H9 (cell line): Measurements from ENCODE around the gene SIGMAR1. TPM values are rescaled to one million over a fixed set of nuclear protein-coding genes. Genes with fewer than 3 reads are reported as not detected.

Source experiments
- DNase-seq: peaks from one replicate; pipeline ENCODE4 v3.0.0-alpha.2; 2017
- H2AFZ ChIP-seq: one replicate; pipeline ENCODE4 v1.6.1; 2013; ENCODE audit warnings: mild to moderate bottlenecking, low read length, control low read depth, moderate library complexity
- H2AK5ac ChIP-seq: 2 replicates; pipeline ENCODE4 v1.6.1; 2013; ENCODE audit warnings: low read length, control low read depth, mixed read lengths; ENCODE audit not compliant: insufficient read length
- H2BK120ac ChIP-seq: one replicate; pipeline ENCODE4 v1.6.1; 2013; ENCODE audit warnings: low read depth, mild to moderate bottlenecking, low read length, control low read depth, inconsistent platforms; ENCODE audit not compliant: poor library complexity, severe bottlenecking
- H2BK12ac ChIP-seq: 2 replicates; pipeline ENCODE4 v1.6.1; 2013; ENCODE audit warnings: low read length, control low read depth, mixed read lengths, low read depth; ENCODE audit not compliant: insufficient read length
- H2BK15ac ChIP-seq: 2 replicates; pipeline ENCODE4 v1.6.1; 2013; ENCODE audit warnings: low read depth, low read length, control low read depth
- H2BK20ac ChIP-seq: one replicate; pipeline ENCODE4 v1.6.1; 2013; ENCODE audit warnings: low read depth, mild to moderate bottlenecking, low read length, control low read depth, inconsistent platforms; ENCODE audit not compliant: poor library complexity, severe bottlenecking
- H2BK5ac ChIP-seq: 2 replicates; pipeline ENCODE4 v1.6.1; 2013; ENCODE audit warnings: low read length, control low read depth, mixed read lengths; ENCODE audit not compliant: insufficient read length
- H3K14ac ChIP-seq: 2 replicates; pipeline ENCODE4 v1.6.1; 2013; ENCODE audit warnings: low read length, control low read depth; ENCODE audit not compliant: insufficient read depth
- H3K18ac ChIP-seq: 2 replicates; pipeline ENCODE4 v1.6.1; 2013; ENCODE audit warnings: low read depth, mild to moderate bottlenecking, mixed read lengths, low read length, control low read depth; ENCODE audit not compliant: insufficient read length
- H3K23ac ChIP-seq: 2 replicates; pipeline ENCODE4 v1.6.1; 2013; ENCODE audit warnings: low read length, control low read depth, mixed read lengths, low read depth; ENCODE audit not compliant: insufficient read length
- H3K23me2 ChIP-seq: 2 replicates; pipeline ENCODE4 v1.6.1; 2013; ENCODE audit warnings: low read depth, mild to moderate bottlenecking, mixed read lengths, low read length, control low read depth; ENCODE audit not compliant: insufficient read length, poor library complexity, severe bottlenecking
- H3K27ac ChIP-seq: 2 replicates; pipeline ENCODE4 v1.5.1; 2013; ENCODE audit warnings: low read length, control low read depth, mixed read lengths, low read depth; ENCODE audit not compliant: insufficient read length
- H3K27me3 ChIP-seq: 2 replicates; pipeline ENCODE4 v1.6.1; 2013; ENCODE audit warnings: low read length, control low read depth, inconsistent platforms; ENCODE audit not compliant: insufficient read depth
- H3K4ac ChIP-seq: 2 replicates; pipeline ENCODE4 v1.6.1; 2013; ENCODE audit warnings: low read depth, mild to moderate bottlenecking, control low read depth, inconsistent platforms, low read length, moderate library complexity
- H3K4me1 ChIP-seq: 2 replicates; pipeline ENCODE4 v1.6.1; 2013; ENCODE audit warnings: low read length, control low read depth, inconsistent platforms; ENCODE audit not compliant: insufficient read depth
- H3K4me2 ChIP-seq: 2 replicates; pipeline ENCODE4 v1.6.1; 2013; ENCODE audit warnings: low read length, control low read depth, mixed read lengths; ENCODE audit not compliant: insufficient read length, insufficient read depth
- H3K56ac ChIP-seq: 2 replicates; pipeline ENCODE4 v1.6.1; 2013; ENCODE audit warnings: low read depth, mild to moderate bottlenecking, mixed read lengths, low read length, control low read depth; ENCODE audit not compliant: insufficient read length
- H3K79me1 ChIP-seq: 2 replicates; pipeline ENCODE4 v1.6.1; 2013; ENCODE audit warnings: low read depth, mild to moderate bottlenecking, moderate library complexity, low read length, control low read depth, inconsistent platforms; ENCODE audit not compliant: insufficient read depth, poor library complexity, severe bottlenecking
- H3K79me2 ChIP-seq: 2 replicates; pipeline ENCODE4 v1.6.1; 2013; ENCODE audit warnings: low read length, control low read depth, inconsistent platforms; ENCODE audit not compliant: insufficient read depth
- H3K9ac ChIP-seq: 2 replicates; pipeline ENCODE4 v1.6.1; 2013; ENCODE audit warnings: low read length, control low read depth, mixed read lengths; ENCODE audit not compliant: insufficient read length; ENCODE audit errors: extremely low read depth
- H3K9me3 ChIP-seq: one replicate; pipeline ENCODE4 v1.6.1; 2013; ENCODE audit warnings: low read depth, low read length, inconsistent platforms; ENCODE audit not compliant: control insufficient read depth
- H3T11ph ChIP-seq: one replicate; pipeline ENCODE4 v1.6.1; 2013; ENCODE audit warnings: mild to moderate bottlenecking, low read length, control low read depth, inconsistent platforms
- H4K20me1 ChIP-seq: one replicate; pipeline ENCODE4 v1.6.1; 2013; ENCODE audit not compliant: control insufficient read depth, insufficient read length, insufficient read depth
- H4K5ac ChIP-seq: 2 replicates; pipeline ENCODE4 v1.6.1; 2013; ENCODE audit warnings: low read depth, mild to moderate bottlenecking, mixed read lengths, low read length, control low read depth; ENCODE audit not compliant: insufficient read length
- H4K8ac ChIP-seq: replicated peaks from 2 replicates; pipeline ENCODE4 v1.6.1; 2013; ENCODE audit warnings: low read length, control low read depth, mixed read lengths, low read depth; ENCODE audit not compliant: insufficient read length
- H4K91ac ChIP-seq: 2 replicates; pipeline ENCODE4 v1.6.1; 2013; ENCODE audit warnings: low read depth, mild to moderate bottlenecking, moderate library complexity, mixed read lengths, low read length, control low read depth; ENCODE audit not compliant: insufficient read length
- H3K27ac Mint-ChIP-seq, 3 experiments: 2 replicates in 2 of 3; 3 replicates in 1 of 3; pipeline ENCODE4 v1.8.0; 2020 to 2021; ENCODE audit warnings: mixed read lengths in 3 of 3, mild to moderate bottlenecking in 1 of 3, moderate library complexity in 1 of 3
- H3K27me3 Mint-ChIP-seq: 2 replicates; pipeline ENCODE4 v1.8.0; 2021; ENCODE audit warnings: low read depth, mild to moderate bottlenecking, moderate library complexity, mixed read lengths
- H3K36me3 Mint-ChIP-seq, 3 experiments: 2 replicates in 2 of 3; 3 replicates in 1 of 3; pipeline ENCODE4 v1.8.0; 2020 to 2021; ENCODE audit warnings: low read depth in 3 of 3, mixed read lengths in 3 of 3; ENCODE audit not compliant: insufficient read depth in 1 of 3
- H3K4me1 Mint-ChIP-seq, 2 experiments: 2 replicates each; pipeline ENCODE4 v1.8.0; 2020; ENCODE audit warnings: mixed read lengths in 2 of 2
- H3K4me3 Mint-ChIP-seq, 2 experiments: 2 replicates in 1 of 2; 3 replicates in 1 of 2; pipeline ENCODE4 v1.8.0; 2020 to 2021; ENCODE audit warnings: mild to moderate bottlenecking in 2 of 2, mixed read lengths in 2 of 2, moderate library complexity in 1 of 2
- H3K9me3 Mint-ChIP-seq, 2 experiments: 2 replicates in 1 of 2; 3 replicates in 1 of 2; pipeline ENCODE4 v1.8.0; 2020; ENCODE audit warnings: mild to moderate bottlenecking in 2 of 2, mixed read lengths in 2 of 2, moderate library complexity in 1 of 2
- CTCF ChIP-seq: fragments of 200-600 bp; sonication (generic); conservative IDR thresholded peaks from 3 replicates; pipeline ENCODE4 v1.8.0; 2021; ENCODE audit warnings: antibody characterized with exemption, mild to moderate bottlenecking
- WGBS: extraction: QIAGEN DNeasy Blood & Tissue Kit; methylation state at CpG from one replicate; pipeline ENCODE4 v1.1.7; 2013; ENCODE audit warnings: missing lambda C conversion rate, low lambda C conversion rate, mixed read lengths; ENCODE audit not compliant: insufficient read length; ENCODE audit errors: extremely low coverage; 5-methylcytosine and 5-hydroxymethylcytosine counted together
- total RNA-seq: library from RNA; stranded (reverse); gene quantifications from 2 replicates; pipeline ENCODE4 v1.2.1, GENCODE V29; 2021

The SIGMAR1 gene
- total RNA-seq, 1 experiment from 2014 or later: 68.3 TPM

- Mint-ChIP-seq H3K4me3 (no peak overlapping the region), H3K36me3 (peaks cover 24 to 27% (median 24%) of the 10 kb centered on the region in 3 experiments), H3K27ac (no peak overlapping the region), H3K4me1 (peaks cover 5% of the 10 kb centered on the region in 2 experiments), H3K27me3 (peaks cover 10% of the 10 kb centered on the region), H3K9me3 (peaks cover 10 to 13% of the 10 kb centered on the region in 2 experiments)
- Histone ChIP-seq H2BK5ac (no peak overlapping the region), H3T11ph (no peak overlapping the region), H2AK5ac (no peak overlapping the region), H3K79me2 (no peaks in the 10 kb centered on the region), H3K27me3 (no peaks in the 10 kb centered on the region), H2BK20ac (no peak overlapping the region), H2AFZ (no peak overlapping the region), H3K79me1 (no peaks in the 10 kb centered on the region), H3K9me3 (no peaks in the 10 kb centered on the region), H3K4ac (no peak overlapping the region), H3K56ac (no peak overlapping the region), H4K91ac (no peak overlapping the region), H3K4me1 (no peaks in the 10 kb centered on the region), H4K5ac (no peak overlapping the region), H3K23me2 (peaks cover 7% of the 10 kb centered on the region), H2BK15ac (no peak overlapping the region), H4K20me1 (no peaks in the 10 kb centered on the region), H4K8ac (no peak overlapping the region), H3K18ac (no peak overlapping the region), H3K23ac (no peak overlapping the region), H3K27ac (no peak overlapping the region), H3K14ac (no peak overlapping the region), H3K4me2 (no peak overlapping the region), H2BK120ac (no peak overlapping the region), H2BK12ac (no peak overlapping the region), H3K9ac (no peak overlapping the region)
- no CpG with 5 or more reads among the region's 5 CpGs for WGBS
- TF ChIP-seq CTCF: no peak
- no peak for DNase-seq
Measured at GRCh38 chr9:34669809-34670562, 32.4 kb upstream of the SIGMAR1 start.
